Measurements from ENCODE around the gene MYO7A.
A peak's percentile ranks its signal among the peaks of the same experiment; 100 is the strongest.

DNA sequence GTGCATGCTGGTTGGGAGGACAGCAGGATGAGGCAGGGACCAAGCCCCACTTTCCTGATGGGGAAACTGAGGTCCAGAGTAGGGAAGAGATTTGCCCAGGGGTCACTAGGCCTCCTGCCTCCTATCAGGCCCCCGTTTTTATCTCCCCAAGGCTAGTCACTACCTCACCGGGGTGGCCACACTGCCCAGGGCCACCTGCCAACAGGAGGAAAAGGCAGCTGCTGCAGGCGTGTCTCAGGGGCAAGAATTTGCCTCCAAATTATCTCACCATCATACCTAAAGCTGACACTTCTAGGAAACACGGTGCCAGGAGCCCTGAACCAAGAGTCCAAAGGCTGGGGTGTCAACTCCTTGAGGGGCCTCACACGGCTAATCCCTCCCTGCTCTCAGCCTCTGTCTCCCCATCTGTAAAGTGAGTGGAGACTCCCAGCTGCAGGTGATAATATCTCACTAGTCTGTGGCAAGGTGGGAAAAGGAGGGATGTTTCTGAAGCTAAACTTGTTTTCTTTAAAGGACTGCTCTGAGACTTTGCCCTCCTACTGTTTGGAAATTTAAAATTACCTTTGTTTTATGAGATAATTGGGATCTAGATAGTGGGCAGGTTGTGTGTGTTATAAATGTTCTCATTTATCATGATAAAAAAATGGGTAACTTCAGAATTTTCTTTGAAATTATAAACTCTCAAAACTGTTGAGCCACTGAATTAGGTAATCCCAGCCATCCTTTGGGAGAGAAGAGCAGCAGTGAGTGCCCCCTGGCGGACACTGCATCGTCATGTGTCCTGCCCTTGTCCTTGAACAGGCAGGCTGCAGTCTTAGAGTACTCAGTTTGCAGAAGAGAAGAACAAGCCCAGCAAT, 60.0 kb downstream of the MYO7A start:
- TF ChIP-seq, protein P1, sequence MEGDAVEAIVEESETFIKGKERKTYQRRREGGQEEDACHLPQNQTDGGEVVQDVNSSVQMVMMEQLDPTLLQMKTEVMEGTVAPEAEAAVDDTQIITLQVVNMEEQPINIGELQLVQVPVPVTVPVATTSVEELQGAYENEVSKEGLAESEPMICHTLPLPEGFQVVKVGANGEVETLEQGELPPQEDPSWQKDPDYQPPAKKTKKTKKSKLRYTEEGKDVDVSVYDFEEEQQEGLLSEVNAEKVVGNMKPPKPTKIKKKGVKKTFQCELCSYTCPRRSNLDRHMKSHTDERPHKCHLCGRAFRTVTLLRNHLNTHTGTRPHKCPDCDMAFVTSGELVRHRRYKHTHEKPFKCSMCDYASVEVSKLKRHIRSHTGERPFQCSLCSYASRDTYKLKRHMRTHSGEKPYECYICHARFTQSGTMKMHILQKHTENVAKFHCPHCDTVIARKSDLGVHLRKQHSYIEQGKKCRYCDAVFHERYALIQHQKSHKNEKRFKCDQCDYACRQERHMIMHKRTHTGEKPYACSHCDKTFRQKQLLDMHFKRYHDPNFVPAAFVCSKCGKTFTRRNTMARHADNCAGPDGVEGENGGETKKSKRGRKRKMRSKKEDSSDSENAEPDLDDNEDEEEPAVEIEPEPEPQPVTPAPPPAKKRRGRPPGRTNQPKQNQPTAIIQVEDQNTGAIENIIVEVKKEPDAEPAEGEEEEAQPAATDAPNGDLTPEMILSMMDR (IDR thresholded peaks at IDR 0.05) = peak; percentile 79 to 93 (median 86)
- no peak for TF ChIP-seq POLR2A (IDR thresholded peaks at IDR 0.05)

Data from body of pancreas (tissue), 4 donors.